K562 (cell line): ENCODE measurements around the gene NRARP. TPM values are rescaled to one million over a fixed set of nuclear protein-coding genes. Genes with fewer than 3 reads are reported as not detected.

ENCODE experiments used
- CREB3L1 ChIP-seq: fragments of 450-650 bp; IDR thresholded peaks from 2 replicates; pipeline ENCODE4 v1.6.1; 2014; ENCODE audit warnings: low read depth, mild to moderate bottlenecking, moderate library complexity, borderline replicate concordance
- CTCF ChIP-seq, 3 experiments: IDR thresholded peaks in 2 of 3; conservative IDR thresholded peaks in 1 of 3; 2 replicates each; pipeline ENCODE4 v1.5.1; 2011 to 2012; ENCODE audit warnings: low read length in 3 of 3, mild to moderate bottlenecking in 3 of 3, control low read depth in 2 of 3, improper control_type of control experiment in 1 of 3, inconsistent platforms in 1 of 3, low read depth in 1 of 3, mixed read lengths in 1 of 3, moderate library complexity in 1 of 3; ENCODE audit not compliant: insufficient read depth in 2 of 3
- E2F6 ChIP-seq, 2 experiments: IDR thresholded peaks; 2 replicates each; pipeline ENCODE4 v1.6.1; 2011; ENCODE audit warnings: borderline replicate concordance in 1 of 2, control low read depth in 1 of 2, low read depth in 1 of 2, low read length in 1 of 2, mild to moderate bottlenecking in 1 of 2, mixed read lengths in 1 of 2, moderate library complexity in 1 of 2; ENCODE audit not compliant: insufficient read depth in 1 of 2, insufficient read length in 1 of 2, poor library complexity in 1 of 2, severe bottlenecking in 1 of 2; ENCODE audit errors: extremely low read depth in 1 of 2
- EP400 ChIP-seq: fragments of 450-650 bp; IDR thresholded peaks from 2 replicates; pipeline ENCODE4 v1.6.1; 2017; ENCODE audit warnings: antibody characterized with exemption, mild to moderate bottlenecking, moderate library complexity
- HDAC2 ChIP-seq: fragments of 450-650 bp; IDR thresholded peaks from 2 replicates; pipeline ENCODE4 v1.6.1; 2016; ENCODE audit warnings: mild to moderate bottlenecking
- HLTF ChIP-seq: fragments of 450-650 bp; IDR thresholded peaks from 2 replicates; pipeline ENCODE4 v1.6.1; 2016
- MAX ChIP-seq: sonication (generic); formaldehyde crosslinking; IDR thresholded peaks from 2 replicates; pipeline ENCODE4 v1.9.0; 2022; ENCODE audit warnings: mild to moderate bottlenecking, missing genetic modification reagents
- MEIS2 ChIP-seq: fragments of 450-650 bp; IDR thresholded peaks from 2 replicates; pipeline ENCODE4 v1.6.1; 2014; ENCODE audit warnings: mild to moderate bottlenecking; ENCODE audit not compliant: partially characterized antibody
- PCBP1 ChIP-seq: fragments of 200-400 bp; formaldehyde crosslinking; IDR thresholded peaks from 2 replicates; pipeline ENCODE4 v1.6.1; 2018; ENCODE audit warnings: mild to moderate bottlenecking, low read depth, low read length; ENCODE audit not compliant: poor library complexity, severe bottlenecking
- POLR2H ChIP-seq: IDR thresholded peaks from 2 replicates; pipeline ENCODE4 v1.6.1; 2016; ENCODE audit warnings: missing genetic modification characterization, low read depth, mild to moderate bottlenecking, control low read depth, missing compliant biosample characterization, moderate library complexity
- RAD21 ChIP-seq, 2 experiments: fragments of 250-450 bp in 1 of 2; fragments of 450-650 bp in 1 of 2; sonication (Bioruptor Pico) in 1 of 2; formaldehyde crosslinking in 1 of 2; IDR thresholded peaks in 1 of 2; conservative IDR thresholded peaks in 1 of 2; 2 replicates each; pipeline versions ENCODE4 v1.4.0 to v1.8.0; 2020 to 2022; ENCODE audit warnings: mild to moderate bottlenecking in 2 of 2, moderate library complexity in 1 of 2
- RBM22 ChIP-seq: fragments of 200-400 bp; formaldehyde crosslinking; IDR thresholded peaks from 2 replicates; pipeline ENCODE4 v1.6.1; 2018; ENCODE audit warnings: low read length, low read depth; ENCODE audit not compliant: poor library complexity, severe bottlenecking
- ZC3H11A ChIP-seq: IDR thresholded peaks from 2 replicates; pipeline ENCODE4 v1.6.1; 2012; ENCODE audit warnings: low read depth, low read length, improper control_type of control experiment
- ZNF174 ChIP-seq: fragments of 250-450 bp; sonication (Bioruptor Pico); IDR thresholded peaks from 2 replicates; pipeline ENCODE4 v1.4.0; 2020; ENCODE audit warnings: mild to moderate bottlenecking
- polyA plus RNA-seq, 8 experiments: library from polyadenylated mRNA; depleted of rRNA in 4 of 8; stranded (reverse) in 5 of 8; unstranded in 3 of 8; fragments of >200 nt; fragmentation: Nextera tagmentation in 2 of 8; fragmentation: Illumina TruSeq in 1 of 8; extraction: Ambion mirVana in 2 of 8; extraction: Trizol in 1 of 8; gene quantifications; 2 replicates each; pipeline versions ENCODE4 v1.2.1 to v1.2.3, GENCODE V29; 2011 to 2014; ENCODE audit warnings: inconsistent platforms in 1 of 8, missing spikeins in 1 of 8
- total RNA-seq, 7 experiments: library from RNA; depleted of rRNA in 6 of 7; stranded (reverse); fragments of >200 nt in 6 of 7; fragmentation: Illumina TruSeq in 2 of 7; extraction: Trizol in 2 of 7; gene quantifications; 2 replicates each; pipeline versions ENCODE4 v1.2.1 to v1.2.3, GENCODE V29; 2011 to 2021; ENCODE audit warnings: low replicate concordance in 1 of 7

Gene NRARP
- total and polyA plus RNA-seq, 9 of the 15 experiments (the other 6 are each of a cell fraction or from before 2014, with no cell fraction given): 2.0 to 24.5 (median 7.2) TPM; not detected in 2

- TF ChIP-seq POLR2H (no peak), MEIS2 (no peak), CREB3L1 (peak; percentile 1; the same call in 1 of the 2 replicates), CTCF (IDR thresholded peaks at IDR 0.05 in 2 of 3, conservative IDR thresholded peaks at IDR 0.05 in 1 of 3; ENCODE audit: insufficient read depth in 2 of 3, low read depth in 1 of 3, low read length in 3 of 3) (peak in 1 of 3 experiments; percentile 42; a peak in 2 of 6 replicates), RBM22 (no peak), MAX (peak; percentile 49), RAD21 (CRISPR knock-in tag; conservative IDR thresholded peaks at IDR 0.05 in 1 of 2, IDR thresholded peaks at IDR 0.05 in 1 of 2) (peak in 1 of 2 experiments; percentile 36; a peak in 1 of 4 replicates), HDAC2 (peak; percentile 8; the same call in 1 of the 2 replicates), ZNF174 (CRISPR knock-in tag) (no peak), ZC3H11A (no peak), EP400 (no peak), PCBP1 (no peak), E2F6 (IDR thresholded peaks at IDR 0.05; ENCODE audit: borderline replicate concordance in 1 of 2, extremely low read depth in 1 of 2, insufficient read depth in 1 of 2, insufficient read length in 1 of 2, low read depth in 1 of 2, low read length in 1 of 2, poor library complexity in 1 of 2, severe bottlenecking in 1 of 2) (peak in 1 of 2 experiments; percentile 13), HLTF (peak; percentile 14; the same call in 1 of the 2 replicates)
These were observed 7.3 kb downstream of the NRARP start (continued) for GRCh38 chr9:137294681-137295237.
